GM18951 (cell line): ENCODE measurements around the gene LTBP1.

Experiments
- POLR2A ChIP-seq: IDR thresholded peaks from 4 replicates; pipeline ENCODE4 v1.6.1; 2011; ENCODE audit warnings: mild to moderate bottlenecking; ENCODE audit not compliant: insufficient read length, insufficient read depth; ENCODE audit errors: extremely low read depth
- in situ Hi-C: fragments of 300-500 bp; cut with MboI; formaldehyde crosslinking; loops from one replicate; pipeline ENCODE4 v1.12.0; 2022; ENCODE audit warnings: low sequenced_read_pairs, mixed read lengths, inconsistent platforms; ENCODE audit not compliant: unreplicated experiment

LTBP1 gene

GRCh38 chr2:33273479-33273878, 326.7 kb downstream of the LTBP1 start:
- in situ Hi-C loops = no loop called here
- no peak for TF ChIP-seq POLR2A

GRCh38 chr2:33274524-33274923, 327.8 kb downstream of the LTBP1 start:
- no peak for TF ChIP-seq POLR2A
- in situ Hi-C loops = no loop called here

DNA sequence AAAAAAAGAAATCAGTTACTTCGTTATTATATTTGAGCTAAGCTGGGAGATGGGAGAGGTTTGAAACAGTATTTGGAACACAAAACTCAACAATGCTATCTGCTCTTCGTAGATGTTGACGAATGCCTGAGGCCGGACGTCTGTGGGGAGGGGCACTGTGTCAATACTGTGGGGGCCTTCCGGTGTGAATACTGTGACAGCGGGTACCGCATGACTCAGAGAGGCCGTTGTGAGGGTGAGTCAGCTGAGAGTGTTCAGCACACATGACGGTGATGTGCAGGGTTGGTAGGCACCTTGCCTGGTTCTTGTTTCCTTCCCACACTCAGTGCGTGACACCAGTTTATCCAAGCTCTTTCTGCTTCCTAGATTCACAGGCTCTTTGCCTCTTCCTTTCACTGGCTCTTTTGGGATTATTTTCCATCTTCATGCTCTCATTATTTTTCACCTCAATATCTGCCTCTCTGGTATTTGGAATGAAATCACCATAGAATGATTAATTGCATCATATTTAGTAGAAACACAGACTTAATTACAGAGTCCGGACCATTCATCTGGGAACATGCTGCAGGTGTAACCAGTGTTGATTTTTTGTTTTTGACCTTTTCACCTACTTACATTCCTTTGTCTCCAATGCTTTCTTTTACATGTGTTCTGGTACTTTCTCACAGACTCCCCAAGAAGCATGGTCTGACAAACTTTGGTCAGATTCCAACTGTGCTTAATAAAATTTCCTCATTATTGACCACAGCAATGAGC, 329.1 kb downstream of the LTBP1 start:
- in situ Hi-C loops = no loop called here
- TF ChIP-seq POLR2A = no peak

DNA sequence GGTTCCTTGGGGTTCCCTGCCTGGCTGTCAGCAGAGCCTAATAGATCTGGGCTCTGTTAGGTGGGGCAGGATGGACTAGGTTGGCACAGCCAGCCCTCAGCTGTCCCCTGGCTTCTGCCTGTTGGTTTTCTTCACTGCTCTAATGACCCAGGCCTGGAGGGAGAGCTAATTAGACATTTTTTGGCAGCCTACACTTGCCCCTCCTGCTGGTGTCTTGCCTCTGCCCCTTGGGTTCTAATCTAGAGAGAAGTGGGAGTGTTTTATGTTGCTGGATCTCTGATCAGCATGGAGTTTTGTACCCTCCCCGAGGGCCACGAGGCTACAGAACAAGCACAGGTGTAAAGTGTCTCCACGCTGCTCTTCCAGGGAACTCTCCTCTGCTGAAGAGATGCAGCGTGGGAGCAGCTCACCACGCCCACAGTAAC, 330.3 kb downstream of the LTBP1 start:
- no peak for TF ChIP-seq POLR2A
- in situ Hi-C loops = no loop called here

GRCh38 chr2:33278245-33278943, 331.6 kb downstream of the LTBP1 start:
- in situ Hi-C loops = no loop called here
- TF ChIP-seq POLR2A = no peak

- no peak for TF ChIP-seq POLR2A
- in situ Hi-C loops = no loop called here
Observed at GRCh38 chr2:33284287-33284686, 337.5 kb downstream of the LTBP1 start.

DNA sequence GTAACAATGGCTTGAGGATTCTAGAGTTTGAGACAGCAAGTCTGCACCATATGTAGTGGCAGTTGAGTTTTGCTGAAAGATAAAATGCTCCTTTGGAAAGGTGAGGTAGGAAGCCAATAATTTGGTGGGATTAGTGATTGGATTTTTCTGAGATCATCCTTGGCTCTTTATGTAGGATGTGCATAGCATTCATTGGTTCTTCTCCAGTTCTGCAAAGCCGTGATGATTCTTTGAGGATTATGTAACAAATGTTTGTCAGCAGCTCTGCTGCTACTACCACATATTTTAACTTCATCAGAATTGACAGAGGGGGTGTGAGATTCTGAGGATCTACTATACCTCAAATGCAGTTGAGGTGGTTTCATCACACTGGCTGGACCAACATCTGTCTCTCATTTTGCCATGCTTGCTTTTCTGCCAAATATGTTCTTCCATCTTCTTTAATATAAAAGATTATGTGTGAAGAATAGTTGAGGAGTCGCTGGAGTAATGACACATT, 340.8 kb downstream of the LTBP1 start:
- TF ChIP-seq POLR2A = no peak
- in situ Hi-C loops = no loop called here

- no peak for TF ChIP-seq POLR2A
- in situ Hi-C loops = no loop called here
Observed at GRCh38 chr2:33288011-33288410, 341.3 kb downstream of the LTBP1 start.

DNA sequence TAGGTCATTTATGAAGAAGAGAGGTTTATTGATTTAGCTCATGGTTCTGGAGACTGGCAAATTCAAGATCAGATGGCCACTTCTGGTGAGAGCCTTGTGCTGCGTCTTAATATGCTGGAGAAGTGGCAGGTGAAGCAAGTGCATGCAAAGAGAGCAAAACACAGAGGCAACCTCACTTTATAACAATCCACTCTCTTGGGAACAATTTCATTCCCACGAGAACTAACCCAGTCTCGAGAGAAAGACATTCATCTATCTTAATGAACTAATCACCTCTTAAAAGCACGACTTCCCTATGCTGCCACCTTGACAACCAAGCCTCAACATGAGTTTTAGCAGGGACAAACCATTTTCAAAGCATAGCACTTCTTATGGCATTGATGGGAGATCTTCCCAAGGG, 343.2 kb downstream of the LTBP1 start:
- in situ Hi-C loops = no loop called here
- TF ChIP-seq POLR2A = no peak

DNA sequence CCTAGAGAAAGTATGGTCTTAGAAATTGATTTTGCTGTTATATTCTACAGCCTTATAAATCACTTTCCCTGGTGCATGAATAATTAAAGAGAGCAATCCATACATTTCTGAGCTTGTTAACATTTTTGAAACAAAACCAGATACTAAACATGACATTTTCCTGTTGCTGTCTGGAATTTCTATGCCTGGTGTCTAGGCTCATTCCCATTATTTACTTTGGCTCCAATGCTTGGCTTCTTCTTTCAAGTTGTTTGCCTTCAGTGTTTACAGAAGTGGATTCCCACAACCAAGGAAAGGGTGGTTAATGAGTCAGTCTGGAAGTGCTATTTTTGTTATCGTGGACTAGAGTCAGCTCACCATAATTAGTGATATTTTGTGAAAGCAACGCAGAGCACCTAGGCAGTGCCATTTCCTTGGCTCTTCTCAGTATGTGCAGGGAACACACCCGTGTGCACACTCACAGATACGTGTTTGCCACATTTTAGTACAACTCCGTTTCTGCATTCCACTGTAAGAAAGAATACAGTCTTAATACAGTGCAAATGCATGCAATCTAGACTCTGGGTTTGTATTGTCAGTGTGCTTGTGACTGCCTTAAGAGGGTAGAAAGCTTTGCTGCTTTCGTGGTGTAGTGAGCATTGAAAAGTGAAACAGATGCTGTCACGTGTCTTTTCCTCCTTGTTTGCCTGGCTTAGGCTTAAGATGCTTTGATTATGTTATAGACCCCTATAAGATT, 344.7 kb downstream of the LTBP1 start:
- in situ Hi-C loops = no loop called here
- no peak for TF ChIP-seq POLR2A

GRCh38 chr2:33292063-33292462, 345.3 kb downstream of the LTBP1 start:
- TF ChIP-seq POLR2A = no peak

DNA sequence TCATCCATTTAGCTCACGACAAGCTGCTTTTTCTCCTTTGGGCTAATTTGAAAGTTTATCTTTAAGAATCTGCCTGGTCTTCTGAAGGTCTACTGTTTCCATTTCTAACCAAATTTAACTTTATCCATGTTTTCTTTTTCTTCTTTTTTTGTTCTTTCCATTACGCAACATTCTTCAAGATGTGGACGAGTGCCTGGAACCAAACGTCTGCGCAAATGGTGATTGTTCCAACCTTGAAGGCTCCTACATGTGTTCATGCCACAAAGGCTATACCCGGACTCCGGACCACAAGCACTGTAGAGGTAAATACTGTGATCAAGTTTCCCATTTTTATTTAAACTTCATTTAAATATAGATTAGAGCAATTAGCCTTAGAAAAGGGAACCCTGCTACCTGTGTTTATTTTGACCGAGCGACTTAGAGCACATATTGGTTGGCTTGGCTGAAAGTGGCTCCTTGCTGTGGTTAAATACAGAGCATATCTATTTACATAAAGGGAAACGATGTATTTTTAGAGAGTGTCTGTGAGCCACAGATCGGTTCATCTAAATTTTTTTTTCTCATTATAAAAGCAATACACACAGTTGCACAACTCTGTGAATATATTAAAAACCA, 346.3 kb downstream of the LTBP1 start:
- in situ Hi-C loops = no loop called here
- no peak for TF ChIP-seq POLR2A

More at GRCh38 chr2:33292063-33292462, 345.3 kb downstream of the LTBP1 start:
- in situ Hi-C loops = no loop called here

- TF ChIP-seq POLR2A = no peak
- in situ Hi-C loops = no loop called here
Observed at GRCh38 chr2:33298233-33298632, 351.5 kb downstream of the LTBP1 start.
